ENCODE results near the gene DGKH. TPM values are rescaled to one million over a fixed set of nuclear protein-coding genes. Genes with fewer than 3 reads are reported as not detected.
A peak's percentile ranks its signal among the peaks of the same experiment; 100 is the strongest.

DGKH gene
- total RNA-seq, 1 donor from 2014 or later = 17.9 TPM

- H3K4me3 ChIP-seq (ENCODE audit: low read depth, low read length) = peak overlapping the region; percentile 76
- H3K27me3 ChIP-seq (ENCODE audit: control insufficient read depth, insufficient read depth, low read length) = no peaks in the 10 kb centered on the region
- H3K36me3 ChIP-seq (ENCODE audit: control insufficient read depth, insufficient read depth, low read length) = no peaks in the 10 kb centered on the region
- TF ChIP-seq, protein P1, sequence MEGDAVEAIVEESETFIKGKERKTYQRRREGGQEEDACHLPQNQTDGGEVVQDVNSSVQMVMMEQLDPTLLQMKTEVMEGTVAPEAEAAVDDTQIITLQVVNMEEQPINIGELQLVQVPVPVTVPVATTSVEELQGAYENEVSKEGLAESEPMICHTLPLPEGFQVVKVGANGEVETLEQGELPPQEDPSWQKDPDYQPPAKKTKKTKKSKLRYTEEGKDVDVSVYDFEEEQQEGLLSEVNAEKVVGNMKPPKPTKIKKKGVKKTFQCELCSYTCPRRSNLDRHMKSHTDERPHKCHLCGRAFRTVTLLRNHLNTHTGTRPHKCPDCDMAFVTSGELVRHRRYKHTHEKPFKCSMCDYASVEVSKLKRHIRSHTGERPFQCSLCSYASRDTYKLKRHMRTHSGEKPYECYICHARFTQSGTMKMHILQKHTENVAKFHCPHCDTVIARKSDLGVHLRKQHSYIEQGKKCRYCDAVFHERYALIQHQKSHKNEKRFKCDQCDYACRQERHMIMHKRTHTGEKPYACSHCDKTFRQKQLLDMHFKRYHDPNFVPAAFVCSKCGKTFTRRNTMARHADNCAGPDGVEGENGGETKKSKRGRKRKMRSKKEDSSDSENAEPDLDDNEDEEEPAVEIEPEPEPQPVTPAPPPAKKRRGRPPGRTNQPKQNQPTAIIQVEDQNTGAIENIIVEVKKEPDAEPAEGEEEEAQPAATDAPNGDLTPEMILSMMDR (IDR thresholded peaks at IDR 0.05; ENCODE audit: insufficient read depth, low read length, poor library complexity, severe bottlenecking) = peak; percentile 64
- DNase-seq (ENCODE audit: low read depth) = no peak
Measured at GRCh38 chr13:42041684-42042035, 6.8 kb upstream of the DGKH start.

DNA sequence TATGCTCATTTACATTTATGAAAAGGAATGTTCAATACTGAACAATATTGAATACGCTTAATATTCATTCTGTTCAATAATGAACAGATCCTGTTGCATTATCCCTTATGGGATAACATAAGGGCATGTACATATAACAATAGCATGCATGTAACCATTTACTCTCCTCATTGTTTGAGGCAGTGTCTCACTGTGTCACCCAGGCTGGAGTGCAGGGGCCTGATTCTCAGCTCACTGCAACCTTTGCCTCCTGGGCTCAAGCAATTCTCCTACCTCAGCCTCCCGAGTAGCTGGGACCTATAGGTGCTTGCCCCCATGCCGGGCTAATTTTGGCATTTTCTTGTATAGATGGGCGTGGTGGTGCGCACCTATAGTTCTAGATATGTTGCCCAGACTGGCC lies 4.8 kb upstream of the DGKH start:
- Histone ChIP-seq H3K36me3 (ENCODE audit: control insufficient read depth, insufficient read depth, low read length) (no peaks in the 10 kb centered on the region), H3K27me3 (ENCODE audit: control insufficient read depth, insufficient read depth, low read length) (no peaks in the 10 kb centered on the region), H3K4me3 (ENCODE audit: low read depth, low read length) (no peak overlapping the region)
- DNase-seq (ENCODE audit: low read depth) = no peak
- TF ChIP-seq, protein P1 (IDR thresholded peaks at IDR 0.05; ENCODE audit: insufficient read depth, low read length, poor library complexity, severe bottlenecking) = no peak

GRCh38 chr13:42046448-42046847 lies 2.0 kb upstream of the DGKH start:
- TF ChIP-seq, protein P1 (IDR thresholded peaks at IDR 0.05; ENCODE audit: insufficient read depth, low read length, poor library complexity, severe bottlenecking) = no peak
- DNase-seq (ENCODE audit: low read depth) = no peak
- Histone ChIP-seq H3K4me3 (ENCODE audit: low read depth, low read length) (no peak overlapping the region), H3K36me3 (ENCODE audit: control insufficient read depth, insufficient read depth, low read length) (no peaks in the 10 kb centered on the region), H3K27me3 (ENCODE audit: control insufficient read depth, insufficient read depth, low read length) (no peaks in the 10 kb centered on the region)

DNA sequence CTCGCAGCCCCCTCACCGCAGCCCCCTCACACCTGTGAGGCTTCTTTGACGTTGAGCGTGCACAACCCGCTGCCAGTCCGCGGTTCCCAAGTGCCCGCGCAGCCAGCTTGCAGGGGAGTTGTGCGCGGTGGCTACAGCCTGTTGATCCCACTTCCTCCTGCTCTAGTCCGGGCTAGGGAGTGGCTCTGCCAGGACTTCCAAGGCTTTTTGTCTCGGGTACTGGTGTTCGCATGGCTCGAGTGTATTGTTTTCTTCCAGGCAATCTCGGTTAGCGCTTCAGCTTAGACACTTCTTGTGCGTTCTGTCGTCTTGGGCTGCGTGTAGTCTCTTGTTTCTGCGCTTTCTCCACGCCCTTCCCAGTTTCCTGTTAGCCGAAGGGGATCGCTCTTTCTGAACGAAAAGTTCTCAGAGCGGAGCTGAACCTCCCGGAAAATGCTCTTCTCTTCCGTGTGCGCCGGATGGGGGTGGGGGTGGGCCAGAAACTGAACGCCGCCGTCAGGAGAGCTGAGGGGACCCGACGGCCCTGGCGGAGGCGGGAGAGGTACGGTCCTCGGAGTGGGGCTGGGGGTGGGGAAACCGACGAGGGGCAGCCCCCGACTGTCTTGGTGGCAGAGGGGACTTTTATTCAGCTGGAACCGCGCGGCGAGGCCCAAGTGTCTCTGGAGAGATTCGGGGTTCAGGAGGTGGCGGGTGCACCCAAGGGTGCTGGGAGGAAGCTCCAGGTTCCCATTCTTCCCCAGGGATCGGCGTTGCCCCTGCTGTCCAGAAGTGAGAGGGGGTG lies 697 bp upstream of the DGKH start:
- TF ChIP-seq, protein P1 (IDR thresholded peaks at IDR 0.05; ENCODE audit: insufficient read depth, low read length, poor library complexity, severe bottlenecking) = no peak
- Histone ChIP-seq H3K4me3 (ENCODE audit: low read depth, low read length) (peak overlapping the region; percentile 73), H3K27me3 (ENCODE audit: control insufficient read depth, insufficient read depth, low read length) (no peaks in the 10 kb centered on the region), H3K36me3 (ENCODE audit: control insufficient read depth, insufficient read depth, low read length) (no peaks in the 10 kb centered on the region)
- DNase-seq (ENCODE audit: low read depth) = no peak

DNA sequence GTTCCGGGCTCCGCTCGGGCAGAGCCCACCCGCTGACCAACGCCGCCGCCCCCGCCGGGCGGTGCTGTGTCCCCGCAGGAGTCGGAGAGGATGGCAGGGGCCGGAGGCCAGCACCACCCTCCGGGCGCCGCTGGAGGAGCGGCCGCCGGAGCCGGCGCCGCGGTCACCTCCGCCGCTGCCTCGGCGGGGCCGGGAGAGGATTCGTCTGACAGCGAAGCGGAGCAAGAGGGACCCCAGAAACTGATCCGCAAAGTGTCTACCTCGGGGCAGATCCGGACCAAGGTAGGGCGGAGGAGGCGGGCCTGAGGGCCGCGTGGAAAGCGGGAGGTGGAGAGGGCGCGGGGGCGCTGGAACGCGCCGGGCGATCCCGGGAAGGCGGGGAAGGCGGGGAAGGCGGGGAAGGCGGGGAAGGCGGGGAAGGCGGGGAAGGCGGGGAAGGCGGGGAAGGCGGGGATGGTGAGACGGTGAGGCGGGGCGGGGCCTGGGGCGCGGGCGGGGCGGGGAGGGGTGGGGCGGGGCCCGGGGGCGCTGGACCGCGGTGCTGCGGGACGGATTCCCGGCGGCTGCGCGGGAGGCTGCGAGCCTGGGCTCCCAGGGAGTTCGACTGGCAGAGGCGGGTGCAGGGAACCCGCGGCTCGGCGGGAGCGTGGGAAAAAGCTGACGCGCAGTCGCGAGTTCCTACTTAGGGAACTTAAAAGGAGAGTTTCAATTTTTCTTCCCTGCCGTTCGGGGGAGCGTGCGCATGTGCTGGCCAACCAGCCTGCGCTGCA lies 421 bp downstream of the DGKH start:
- peak overlapping the region; percentile 73 for H3K4me3 ChIP-seq (ENCODE audit: low read depth, low read length)
- no peak for DNase-seq (ENCODE audit: low read depth)
- no peaks in the 10 kb centered on the region for H3K27me3 ChIP-seq (ENCODE audit: control insufficient read depth, insufficient read depth, low read length)
- no peaks in the 10 kb centered on the region for H3K36me3 ChIP-seq (ENCODE audit: control insufficient read depth, insufficient read depth, low read length)
- TF ChIP-seq, protein P1 (IDR thresholded peaks at IDR 0.05; ENCODE audit: insufficient read depth, low read length, poor library complexity, severe bottlenecking) = no peak

All from kidney epithelial cell (primary cell).